Measurements from ENCODE around the gene AVP. TPM values are rescaled to one million over a fixed set of nuclear protein-coding genes. Genes with fewer than 3 reads are reported as not detected.

AVP gene
- total RNA-seq, 2 experiments from 2014 or later, result not detected

GRCh38 chr20:3088031-3088430, 3.5 kb upstream of the AVP start:
- Histone ChIP-seq H3K9me2 (ENCODE audit: insufficient read depth, low read length) (no peaks in the 10 kb centered on the region), H3K9me3 (ENCODE audit: low read length) (no peaks in the 10 kb centered on the region), H4K20me1 (ENCODE audit: insufficient read depth, low read length) (no peaks in the 10 kb centered on the region), H3K4me3 (ENCODE audit: low read depth, low read length, poor library complexity, severe bottlenecking) (no peak overlapping the region), H3K27ac (ENCODE audit: low read depth, low read length, poor library complexity, severe bottlenecking) (no peak overlapping the region), H3K79me2 (ENCODE audit: insufficient read depth, low read depth, low read length) (no peaks in the 10 kb centered on the region), H3K36me3 (ENCODE audit: insufficient read depth, low read length) (no peaks in the 10 kb centered on the region), H2AFZ (ENCODE audit: low read length) (no peak overlapping the region), H3K4me1 (ENCODE audit: insufficient read depth, low read length, poor library complexity, severe bottlenecking) (peaks cover 11% of the 10 kb centered on the region), H3K4me2 (ENCODE audit: low read length) (no peak overlapping the region)
- CTCF ChIA-PET (ENCODE audit: unreplicated experiment), result no interaction called here
- intact Hi-C loops (cut with micrococcal nuclease; ENCODE audit: unreplicated experiment), result no loop called here
- POLR2A ChIA-PET, result no interaction called here
- BruUV-seq (replicated peaks), result no TSS peak
- TF ChIP-seq EZH2phosphoT487 (IDR thresholded peaks at IDR 0.05; ENCODE audit: borderline replicate concordance, low read depth, low read length) (no peak), CTCF (conservative IDR thresholded peaks at IDR 0.05; ENCODE audit: low read length) (no peak)
- no peak for DNase-seq (ENCODE audit: low spot score)

GRCh38 chr20:3085571-3086072, 1.1 kb upstream of the AVP start:
- BruUV-seq (replicated peaks), result no TSS peak
- no peak overlapping the region for H3K4me2 ChIP-seq (ENCODE audit: low read length)
- ChIA-PET CTCF (ENCODE audit: unreplicated experiment) (no interaction called here), POLR2A (no interaction called here)
- no peak overlapping the region for H2AFZ ChIP-seq (ENCODE audit: low read length)
- H3K4me3 ChIP-seq (ENCODE audit: low read depth, low read length, poor library complexity, severe bottlenecking), result no peak overlapping the region
- peaks cover 5% of the 10 kb centered on the region for H3K4me1 ChIP-seq (ENCODE audit: insufficient read depth, low read length, poor library complexity, severe bottlenecking)
- DNase-seq (ENCODE audit: low spot score), result no peak
- H3K9me2 ChIP-seq (ENCODE audit: insufficient read depth, low read length), result no peaks in the 10 kb centered on the region
- no peaks in the 10 kb centered on the region for H3K9me3 ChIP-seq (ENCODE audit: low read length)
- H3K36me3 ChIP-seq (ENCODE audit: insufficient read depth, low read length), result no peaks in the 10 kb centered on the region
- intact Hi-C loops (cut with micrococcal nuclease; ENCODE audit: unreplicated experiment), result no loop called here
- no peak overlapping the region for H3K27ac ChIP-seq (ENCODE audit: low read depth, low read length, poor library complexity, severe bottlenecking)
- no peaks in the 10 kb centered on the region for H4K20me1 ChIP-seq (ENCODE audit: insufficient read depth, low read length)
- TF ChIP-seq CTCF (conservative IDR thresholded peaks at IDR 0.05; ENCODE audit: low read length) (no peak), EZH2phosphoT487 (IDR thresholded peaks at IDR 0.05; ENCODE audit: borderline replicate concordance, low read depth, low read length) (no peak)
- no peaks in the 10 kb centered on the region for H3K79me2 ChIP-seq (ENCODE audit: insufficient read depth, low read depth, low read length)

GRCh38 chr20:3084986-3085360, 449 bp upstream of the AVP start:
- TF ChIP-seq CTCF (conservative IDR thresholded peaks at IDR 0.05; ENCODE audit: low read length) (no peak), EZH2phosphoT487 (IDR thresholded peaks at IDR 0.05; ENCODE audit: borderline replicate concordance, low read depth, low read length) (no peak)
- Histone ChIP-seq H3K36me3 (ENCODE audit: insufficient read depth, low read length) (no peaks in the 10 kb centered on the region), H3K4me1 (ENCODE audit: insufficient read depth, low read length, poor library complexity, severe bottlenecking) (no peaks in the 10 kb centered on the region), H3K79me2 (ENCODE audit: insufficient read depth, low read depth, low read length) (no peaks in the 10 kb centered on the region), H4K20me1 (ENCODE audit: insufficient read depth, low read length) (no peaks in the 10 kb centered on the region), H3K4me2 (ENCODE audit: low read length) (no peak overlapping the region), H3K9me2 (ENCODE audit: insufficient read depth, low read length) (no peaks in the 10 kb centered on the region), H3K4me3 (ENCODE audit: low read depth, low read length, poor library complexity, severe bottlenecking) (no peak overlapping the region), H3K9me3 (ENCODE audit: low read length) (no peaks in the 10 kb centered on the region), H3K27ac (ENCODE audit: low read depth, low read length, poor library complexity, severe bottlenecking) (no peak overlapping the region), H2AFZ (ENCODE audit: low read length) (no peak overlapping the region)
- ChIA-PET CTCF (ENCODE audit: unreplicated experiment) (no interaction called here), POLR2A (no interaction called here)
- no TSS peak for BruUV-seq (replicated peaks)
- intact Hi-C loops (cut with micrococcal nuclease; ENCODE audit: unreplicated experiment), result no loop called here
- no peak for DNase-seq (ENCODE audit: low spot score)

Measured in OCI-LY7 (cell line).